Measurements from ENCODE around the gene GMPR2.
A peak's percentile ranks its signal among the peaks of the same experiment; 100 is the strongest.

GMPR2 gene

DNA sequence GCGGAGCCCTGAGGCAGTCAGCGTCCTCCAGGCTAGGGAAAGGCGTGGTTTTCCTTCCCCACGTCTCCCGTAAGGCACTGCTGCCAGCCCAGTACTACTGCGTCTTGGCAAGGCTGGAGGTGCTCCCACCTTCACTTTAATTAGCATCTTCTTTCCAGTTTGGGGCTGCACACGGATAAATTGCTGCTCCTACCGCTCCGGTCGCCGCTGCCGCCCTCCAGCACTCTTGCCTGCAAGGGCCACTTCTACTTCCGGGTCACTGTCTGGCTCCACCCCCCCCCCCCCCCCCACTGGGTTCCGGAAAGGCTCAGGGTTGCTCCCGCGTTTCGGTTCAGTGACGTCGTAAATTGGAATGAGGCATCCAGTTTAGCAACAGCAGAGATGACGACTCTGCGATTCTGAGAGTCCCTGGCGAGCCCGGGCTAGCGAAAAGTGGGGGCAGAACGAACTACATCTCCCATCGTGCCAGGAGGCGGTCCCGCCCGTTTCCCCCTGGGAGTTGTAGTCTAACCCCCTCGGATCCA lies 546 bp upstream of the GMPR2 start, which contains the start of gene NEDD8:
TSS of gene NEDD8 (minus strand) at position 247 of the 524 bp plus-strand sequence. CDS start at position 147, 100 bp downstream.
- DNase-seq (ENCODE audit: low read depth): peak; percentile 75
- peak within 1 kb of the TSS; percentile 66 for H3K4me3 ChIP-seq (ENCODE audit: control insufficient read depth, low read depth, low read length)
- TF ChIP-seq, protein P1, sequence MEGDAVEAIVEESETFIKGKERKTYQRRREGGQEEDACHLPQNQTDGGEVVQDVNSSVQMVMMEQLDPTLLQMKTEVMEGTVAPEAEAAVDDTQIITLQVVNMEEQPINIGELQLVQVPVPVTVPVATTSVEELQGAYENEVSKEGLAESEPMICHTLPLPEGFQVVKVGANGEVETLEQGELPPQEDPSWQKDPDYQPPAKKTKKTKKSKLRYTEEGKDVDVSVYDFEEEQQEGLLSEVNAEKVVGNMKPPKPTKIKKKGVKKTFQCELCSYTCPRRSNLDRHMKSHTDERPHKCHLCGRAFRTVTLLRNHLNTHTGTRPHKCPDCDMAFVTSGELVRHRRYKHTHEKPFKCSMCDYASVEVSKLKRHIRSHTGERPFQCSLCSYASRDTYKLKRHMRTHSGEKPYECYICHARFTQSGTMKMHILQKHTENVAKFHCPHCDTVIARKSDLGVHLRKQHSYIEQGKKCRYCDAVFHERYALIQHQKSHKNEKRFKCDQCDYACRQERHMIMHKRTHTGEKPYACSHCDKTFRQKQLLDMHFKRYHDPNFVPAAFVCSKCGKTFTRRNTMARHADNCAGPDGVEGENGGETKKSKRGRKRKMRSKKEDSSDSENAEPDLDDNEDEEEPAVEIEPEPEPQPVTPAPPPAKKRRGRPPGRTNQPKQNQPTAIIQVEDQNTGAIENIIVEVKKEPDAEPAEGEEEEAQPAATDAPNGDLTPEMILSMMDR (IDR thresholded peaks at IDR 0.05; ENCODE audit: control insufficient read depth, insufficient read depth, low read depth, low read length, missing control alignments): no peak

DNA sequence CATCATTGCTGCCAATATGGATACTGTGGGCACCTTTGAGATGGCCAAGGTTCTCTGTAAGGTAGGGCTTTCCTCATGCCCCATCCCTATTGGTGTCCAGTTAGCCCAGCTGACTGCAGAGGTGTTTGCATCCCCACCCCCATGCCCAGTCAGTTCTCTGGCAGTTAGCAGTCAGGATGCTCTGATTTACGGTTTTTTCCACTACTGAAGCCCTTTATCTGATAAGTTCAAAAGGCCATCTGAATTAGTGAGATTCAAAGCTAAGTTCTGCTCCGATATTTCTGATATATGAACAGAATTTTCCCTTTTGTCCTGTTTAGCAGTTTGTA lies 773 bp downstream of the GMPR2 start:
- TF ChIP-seq, protein P1 (IDR thresholded peaks at IDR 0.05; ENCODE audit: control insufficient read depth, insufficient read depth, low read depth, low read length, missing control alignments): no peak
- H3K4me3 ChIP-seq (ENCODE audit: control insufficient read depth, low read depth, low read length): peak overlapping the region; percentile 66
- no peak for DNase-seq (ENCODE audit: low read depth)

DNA sequence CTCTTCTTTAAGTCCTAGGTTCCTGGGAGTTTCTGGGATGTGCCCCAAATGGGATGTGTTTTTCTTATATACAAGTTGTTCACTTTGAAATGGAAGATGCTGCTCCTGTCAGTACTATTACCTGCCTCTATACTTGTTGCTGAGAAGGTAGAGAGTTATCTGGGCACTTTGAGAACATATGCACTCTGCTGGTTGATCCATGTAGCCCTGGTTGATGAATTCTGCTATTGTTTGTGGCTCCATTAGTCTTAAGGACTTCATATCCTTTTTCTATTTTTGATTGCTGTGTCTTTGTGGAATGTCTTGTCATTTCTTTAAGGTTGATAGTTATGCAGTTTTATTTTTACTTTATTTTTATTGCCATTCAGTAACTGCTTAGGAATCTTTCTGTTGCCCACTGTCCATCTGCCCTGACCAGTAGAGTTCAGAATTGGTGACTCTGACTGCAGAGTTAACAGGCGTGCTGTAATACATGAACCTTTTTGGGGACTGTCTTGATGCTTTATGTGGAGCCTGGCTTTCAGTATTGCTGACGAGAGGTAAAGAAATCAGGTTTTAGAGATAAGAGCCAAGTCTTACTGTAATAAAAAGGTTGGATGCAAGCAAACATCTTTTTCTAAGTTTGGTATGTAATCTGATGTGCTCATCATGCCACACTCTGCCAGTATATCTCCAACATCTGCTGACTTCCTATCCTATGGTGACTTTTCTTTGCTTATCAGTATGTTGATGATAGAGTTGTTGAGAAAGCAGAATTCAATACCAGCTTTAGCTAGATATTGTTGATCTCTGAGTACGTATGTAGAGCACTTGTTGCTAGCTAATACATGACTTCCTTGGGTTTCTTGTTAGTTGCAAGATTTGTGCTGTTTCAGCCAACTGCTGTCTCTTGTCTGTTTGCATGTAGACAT lies 1.6 kb downstream of the GMPR2 start:
- H3K4me3 ChIP-seq (ENCODE audit: control insufficient read depth, low read depth, low read length): no peak overlapping the region

DNA sequence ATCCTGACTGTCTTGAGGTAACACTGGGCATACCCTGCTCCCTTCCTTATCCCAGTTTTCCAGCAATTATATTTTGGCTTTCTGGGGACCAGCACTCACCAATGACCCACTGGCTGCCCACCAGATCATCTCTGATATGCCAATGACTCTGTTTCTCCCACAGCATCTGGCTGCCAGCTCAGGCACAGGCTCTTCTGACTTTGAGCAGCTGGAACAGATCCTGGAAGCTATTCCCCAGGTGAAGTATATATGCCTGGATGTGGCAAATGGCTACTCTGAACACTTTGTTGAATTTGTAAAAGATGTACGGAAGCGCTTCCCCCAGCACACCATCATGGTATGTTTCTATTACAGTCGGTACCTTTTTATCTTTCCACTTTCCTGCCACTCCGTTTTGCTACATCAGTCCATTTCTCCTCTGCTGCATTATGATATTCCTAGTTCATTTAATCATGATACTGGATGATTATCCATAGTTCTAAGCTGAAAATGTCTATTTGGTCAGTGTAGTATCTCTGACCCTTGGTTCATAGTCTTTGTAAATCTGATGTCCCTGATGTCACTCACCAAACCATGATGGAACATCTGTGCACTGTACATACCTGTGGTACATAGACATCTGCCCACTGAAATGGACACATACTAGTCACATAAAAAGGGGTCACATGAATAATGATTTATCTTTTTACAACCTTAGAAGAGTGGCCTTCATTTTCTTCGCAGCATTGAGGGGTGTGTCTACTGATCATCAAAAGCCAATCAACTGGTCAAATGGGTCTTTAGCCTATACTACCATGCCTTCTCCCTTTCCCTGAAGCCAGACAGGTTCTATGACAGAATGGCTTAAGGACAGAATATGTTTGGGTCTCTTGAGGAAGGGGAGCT lies 3.3 kb downstream of the GMPR2 start:
- DNase-seq (ENCODE audit: low read depth): no peak
- no peak overlapping the region for H3K4me3 ChIP-seq (ENCODE audit: control insufficient read depth, low read depth, low read length)
- TF ChIP-seq, protein P1 (IDR thresholded peaks at IDR 0.05; ENCODE audit: control insufficient read depth, insufficient read depth, low read depth, low read length, missing control alignments): no peak

More for the DNA sequence above, 1.6 kb downstream of the GMPR2 start:
- no peak for DNase-seq (ENCODE audit: low read depth)
- TF ChIP-seq, protein P1 (IDR thresholded peaks at IDR 0.05; ENCODE audit: control insufficient read depth, insufficient read depth, low read depth, low read length, missing control alignments): no peak

DNA sequence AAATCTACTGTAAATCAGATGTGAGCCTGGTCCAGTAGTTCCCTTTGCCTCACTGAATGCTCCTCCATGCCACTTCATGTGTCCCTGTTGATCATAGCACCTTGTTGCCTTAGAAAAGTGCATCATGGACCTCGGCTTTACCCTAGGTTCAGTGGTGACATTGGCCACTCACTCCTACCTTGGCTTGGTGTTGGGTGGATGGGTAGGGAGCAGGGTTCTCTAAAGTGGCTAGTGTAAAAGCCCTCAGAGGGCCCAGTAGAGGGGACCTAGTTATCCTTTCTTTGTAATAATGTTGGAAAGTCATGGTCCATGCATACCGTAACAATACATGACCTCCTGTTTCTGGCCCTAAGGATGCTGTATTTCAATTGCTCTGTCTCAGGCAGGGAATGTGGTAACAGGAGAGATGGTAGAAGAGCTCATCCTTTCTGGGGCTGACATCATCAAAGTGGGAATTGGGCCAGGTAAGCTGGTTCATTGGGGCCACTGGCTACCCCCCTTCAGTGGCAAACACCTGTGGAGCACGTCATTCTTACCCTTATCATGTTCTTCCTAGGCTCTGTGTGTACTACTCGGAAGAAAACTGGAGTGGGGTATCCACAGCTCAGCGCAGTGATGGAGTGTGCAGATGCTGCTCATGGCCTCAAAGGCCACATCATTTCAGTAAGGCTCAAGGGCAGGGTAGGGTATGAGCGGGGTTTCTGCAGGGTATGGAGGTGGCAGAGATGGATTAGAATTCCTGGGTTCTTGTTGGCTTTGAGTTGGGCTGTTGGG lies 4.1 kb downstream of the GMPR2 start:
- DNase-seq (ENCODE audit: low read depth): no peak
- H3K4me3 ChIP-seq (ENCODE audit: control insufficient read depth, low read depth, low read length): no peak overlapping the region
- TF ChIP-seq, protein P1 (IDR thresholded peaks at IDR 0.05; ENCODE audit: control insufficient read depth, insufficient read depth, low read depth, low read length, missing control alignments): no peak

Data from AG09309 (cell line).